ENCODE data around the gene MRPL21. TPM values are rescaled to one million over a fixed set of nuclear protein-coding genes. Genes with fewer than 3 reads are reported as not detected.
A peak's percentile ranks its signal among the peaks of the same experiment; 100 is the strongest.

The MRPL21 gene
- total RNA-seq, 1 donor from 2014 or later: 64.4 TPM

DNA sequence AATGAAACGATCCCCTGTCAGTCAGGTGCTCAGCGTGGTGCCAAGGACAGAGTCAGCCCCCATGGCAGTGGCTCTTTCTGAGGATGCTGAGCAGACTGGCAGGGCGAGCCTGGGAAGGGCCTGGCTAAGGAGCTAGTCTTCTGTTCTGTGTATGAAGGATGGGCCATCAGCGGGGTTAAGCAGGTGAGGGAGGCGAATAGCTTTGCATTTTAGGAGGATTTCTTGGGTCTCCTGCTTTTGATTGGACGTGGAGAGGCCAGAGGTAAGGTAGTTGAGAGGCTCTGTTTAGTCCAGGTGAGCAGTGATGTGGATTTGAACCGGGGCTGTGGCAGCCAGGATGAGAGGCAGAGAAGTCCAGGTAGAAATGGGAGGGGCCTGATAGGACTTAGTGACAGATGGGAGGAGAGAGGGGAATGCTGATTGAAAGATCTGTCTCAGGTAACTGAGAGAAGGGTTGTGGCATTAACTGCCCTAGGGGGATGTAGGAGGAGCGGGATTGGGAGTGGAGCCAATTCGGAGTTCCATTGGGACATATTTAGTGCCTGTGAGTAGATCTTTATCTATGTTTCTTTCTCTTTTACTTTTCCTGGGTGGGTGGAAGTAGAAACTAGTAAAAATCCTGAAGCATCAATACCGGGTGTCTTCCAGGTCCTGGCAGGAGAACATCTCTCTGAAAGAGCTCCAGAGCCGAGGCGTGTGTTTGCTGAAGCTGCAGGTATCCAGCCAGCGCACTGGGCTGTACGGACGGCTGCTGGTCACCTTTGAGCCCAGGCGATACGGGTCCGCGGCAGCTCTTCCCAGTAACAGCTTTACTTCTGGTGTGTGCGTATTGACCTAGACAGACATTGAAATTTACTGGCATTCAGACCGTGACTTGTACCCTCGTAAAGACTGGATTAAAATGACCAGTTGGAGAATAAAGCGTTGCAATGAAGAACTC is 2.1 kb upstream of the MRPL21 start:
- Mint-ChIP-seq H3K4me3 (peak overlapping the region; percentile 98), H3K9me3 (no peaks in the 10 kb centered on the region), H3K36me3 (ENCODE audit: low read depth) (peaks cover 2% of the 10 kb centered on the region), H3K27ac (ENCODE audit: unreplicated experiment) (no peak overlapping the region), H3K4me1 (peaks cover 30% of the 10 kb centered on the region), H3K27me3 (ENCODE audit: low read depth) (no peaks in the 10 kb centered on the region)
- TF ChIP-seq, protein P1, sequence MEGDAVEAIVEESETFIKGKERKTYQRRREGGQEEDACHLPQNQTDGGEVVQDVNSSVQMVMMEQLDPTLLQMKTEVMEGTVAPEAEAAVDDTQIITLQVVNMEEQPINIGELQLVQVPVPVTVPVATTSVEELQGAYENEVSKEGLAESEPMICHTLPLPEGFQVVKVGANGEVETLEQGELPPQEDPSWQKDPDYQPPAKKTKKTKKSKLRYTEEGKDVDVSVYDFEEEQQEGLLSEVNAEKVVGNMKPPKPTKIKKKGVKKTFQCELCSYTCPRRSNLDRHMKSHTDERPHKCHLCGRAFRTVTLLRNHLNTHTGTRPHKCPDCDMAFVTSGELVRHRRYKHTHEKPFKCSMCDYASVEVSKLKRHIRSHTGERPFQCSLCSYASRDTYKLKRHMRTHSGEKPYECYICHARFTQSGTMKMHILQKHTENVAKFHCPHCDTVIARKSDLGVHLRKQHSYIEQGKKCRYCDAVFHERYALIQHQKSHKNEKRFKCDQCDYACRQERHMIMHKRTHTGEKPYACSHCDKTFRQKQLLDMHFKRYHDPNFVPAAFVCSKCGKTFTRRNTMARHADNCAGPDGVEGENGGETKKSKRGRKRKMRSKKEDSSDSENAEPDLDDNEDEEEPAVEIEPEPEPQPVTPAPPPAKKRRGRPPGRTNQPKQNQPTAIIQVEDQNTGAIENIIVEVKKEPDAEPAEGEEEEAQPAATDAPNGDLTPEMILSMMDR (conservative IDR thresholded peaks at IDR 0.05): no peak
- no peak for DNase-seq (ENCODE audit: low read depth, low spot score)

DNA sequence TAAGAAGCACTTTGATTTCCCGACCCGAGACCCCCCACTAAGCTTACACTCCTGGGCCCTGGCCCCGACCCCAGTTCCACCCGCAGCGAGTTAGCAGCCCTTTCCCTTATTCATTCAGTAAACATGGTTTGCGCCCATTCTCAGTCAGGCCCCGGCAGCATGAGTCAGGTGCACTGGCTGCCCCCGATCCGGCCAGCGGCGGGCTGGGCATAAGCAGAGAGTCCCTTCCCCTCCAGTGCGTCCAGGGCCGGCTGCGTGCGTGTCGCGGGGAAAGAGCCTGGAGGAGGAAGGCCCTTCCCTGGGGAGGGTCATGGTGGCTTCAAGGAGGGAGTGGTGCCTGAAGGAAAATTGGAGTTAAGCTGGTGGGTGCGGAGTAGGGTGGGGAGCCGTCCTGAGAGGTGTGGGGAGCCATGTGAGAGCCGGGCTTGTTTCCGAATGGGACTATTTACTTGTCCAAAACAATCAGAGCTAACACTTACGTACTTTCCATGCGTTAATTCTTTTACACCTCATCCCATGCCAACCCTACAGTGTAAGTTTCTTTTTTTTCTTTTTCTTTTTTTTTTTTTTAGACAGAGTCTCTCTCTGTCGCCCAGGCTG is 716 bp upstream of the MRPL21 start:
- Mint-ChIP-seq H3K4me3 (peak overlapping the region; percentile 98), H3K27ac (ENCODE audit: unreplicated experiment) (peak overlapping the region; percentile 94), H3K27me3 (ENCODE audit: low read depth) (no peaks in the 10 kb centered on the region), H3K9me3 (no peaks in the 10 kb centered on the region), H3K4me1 (peaks cover 30% of the 10 kb centered on the region), H3K36me3 (ENCODE audit: low read depth) (peaks cover 2% of the 10 kb centered on the region)
- peak; percentile 15 for DNase-seq (ENCODE audit: low read depth, low spot score)
- TF ChIP-seq, protein P1 (conservative IDR thresholded peaks at IDR 0.05): no peak

- Mint-ChIP-seq H3K27me3 (ENCODE audit: low read depth) (no peaks in the 10 kb centered on the region), H3K4me3 (peak overlapping the region; percentile 16), H3K9me3 (no peaks in the 10 kb centered on the region), H3K4me1 (peaks cover 30% of the 10 kb centered on the region), H3K27ac (ENCODE audit: unreplicated experiment) (no peak overlapping the region), H3K36me3 (ENCODE audit: low read depth) (no peaks in the 10 kb centered on the region)
- DNase-seq (ENCODE audit: low read depth, low spot score): no peak
- TF ChIP-seq, protein P1 (conservative IDR thresholded peaks at IDR 0.05): no peak
These were observed 2.7 kb downstream of the MRPL21 start for GRCh38 chr11:68900835-68901381.

- H3K27me3 Mint-ChIP-seq (ENCODE audit: low read depth): no peaks in the 10 kb centered on the region
- peaks cover under 1% of the 10 kb centered on the region for H3K4me1 Mint-ChIP-seq
- no peaks in the 10 kb centered on the region for H3K9me3 Mint-ChIP-seq
- H3K4me3 Mint-ChIP-seq: peak overlapping the region; percentile 56
- no peak overlapping the region for H3K27ac Mint-ChIP-seq (ENCODE audit: unreplicated experiment)
- TF ChIP-seq, protein P1 (conservative IDR thresholded peaks at IDR 0.05): no peak
- no peak for DNase-seq (ENCODE audit: low read depth, low spot score)
- H3K36me3 Mint-ChIP-seq (ENCODE audit: low read depth): no peaks in the 10 kb centered on the region
These were observed 6.2 kb downstream of the MRPL21 start for GRCh38 chr11:68897441-68897840.

DNA sequence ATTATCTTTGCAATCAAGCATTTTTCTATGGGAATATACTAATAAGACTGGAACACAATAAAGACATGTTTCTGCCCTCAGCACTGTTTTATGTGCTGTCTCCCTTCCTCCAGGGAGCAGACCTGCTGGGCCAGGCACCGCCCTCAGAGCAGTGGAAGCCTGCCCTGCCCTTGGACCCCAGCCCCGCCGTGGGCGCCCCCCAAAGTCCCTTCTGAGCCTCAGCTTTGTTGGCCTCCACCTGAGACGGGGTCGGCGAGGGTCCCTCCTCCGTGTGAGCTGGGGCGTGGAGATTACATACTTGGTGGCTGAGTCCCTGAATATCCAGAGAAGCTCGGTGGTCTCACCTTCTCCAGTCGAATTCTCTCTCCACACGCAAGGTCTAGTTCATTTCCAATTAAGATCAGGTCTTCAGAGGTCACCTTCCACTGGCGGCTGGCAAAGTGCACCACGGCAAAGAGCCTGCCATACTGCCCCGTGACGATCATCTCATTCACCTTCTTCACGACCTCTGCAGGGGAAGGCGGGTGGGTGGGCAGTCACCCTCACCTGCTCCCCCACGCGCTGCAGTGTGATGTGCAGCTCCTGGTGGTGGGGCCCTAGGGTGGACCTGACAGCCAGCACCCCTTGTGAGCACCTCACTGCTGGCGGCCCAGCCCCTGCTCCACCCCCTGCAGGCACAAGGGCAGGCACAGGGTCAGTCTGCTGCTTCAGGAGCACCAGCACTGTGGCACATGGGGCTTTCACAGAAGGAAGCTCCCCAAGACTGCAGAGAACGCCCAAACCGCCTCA is 7.3 kb downstream of the MRPL21 start:
- Mint-ChIP-seq H3K36me3 (ENCODE audit: low read depth) (no peaks in the 10 kb centered on the region), H3K9me3 (no peaks in the 10 kb centered on the region)
- no peak for DNase-seq (ENCODE audit: low read depth, low spot score)

More for the DNA sequence above, 7.3 kb downstream of the MRPL21 start:
- H3K27ac Mint-ChIP-seq (ENCODE audit: unreplicated experiment): no peak overlapping the region
- no peaks in the 10 kb centered on the region for H3K27me3 Mint-ChIP-seq (ENCODE audit: low read depth)
- H3K4me3 Mint-ChIP-seq: peak overlapping the region; percentile 41
- TF ChIP-seq, protein P1 (conservative IDR thresholded peaks at IDR 0.05): no peak
- no peaks in the 10 kb centered on the region for H3K4me1 Mint-ChIP-seq

Data from neural crest cell (in vitro differentiated cells).